Adrenal gland (tissue), 12 donors: ENCODE measurements around the gene RBL1. TPM values are rescaled to one million over a fixed set of nuclear protein-coding genes. Genes with fewer than 3 reads are reported as not detected.
A peak's percentile ranks its signal among the peaks of the same experiment; 100 is the strongest.

ENCODE experiments used
- DNase-seq, 7 donors: peaks; one replicate each; pipeline ENCODE4 v3.0.0-alpha.2; 2019 to 2020
- H3K27ac ChIP-seq, 5 donors: fragments of 200-600 bp; sonication (generic) in 4 of 5; 1 replicate in 3 of 5; 2 replicates in 2 of 5; pipeline versions ENCODE4 v1.5.1 to v1.8.0; 2016 to 2020; ENCODE audit warnings: mild to moderate bottlenecking in 1 of 5
- H3K27me3 ChIP-seq: fragments of 200-600 bp; 2 replicates; pipeline ENCODE4 v1.8.0; 2021
- H3K36me3 ChIP-seq, 2 donors: fragments of 200-600 bp; replicated peaks in 1 of 2; 1 replicate in 1 of 2; 2 replicates in 1 of 2; pipeline versions ENCODE4 v1.5.1 to v1.8.0; 2018 to 2022
- H3K4me1 ChIP-seq, 2 donors: fragments of 200-600 bp; replicated peaks in 1 of 2; 1 replicate in 1 of 2; 2 replicates in 1 of 2; pipeline versions ENCODE4 v1.5.1 to v1.8.0; 2018 to 2021
- H3K4me3 ChIP-seq, 4 donors: fragments of 200-600 bp; sonication (generic) in 3 of 4; one replicate each; pipeline ENCODE4 v1.5.1; 2016 to 2018
- H3K9me3 ChIP-seq, 3 donors: fragments of 200-600 bp; sonication (generic) in 1 of 3; replicated peaks in 1 of 3; 1 replicate in 2 of 3; 2 replicates in 1 of 3; pipeline versions ENCODE4 v1.5.1 to v1.8.0; 2016 to 2021
- POLR2A ChIP-seq, 2 donors: fragments of 450-650 bp; IDR thresholded peaks; one replicate each; pipeline ENCODE4 v1.6.1; 2017; ENCODE audit warnings: antibody characterized with exemption in 2 of 2, mild to moderate bottlenecking in 2 of 2, moderate library complexity in 1 of 2
- WGBS, 4 donors: extraction: QIAGEN DNeasy Blood & Tissue Kit in 2 of 4; methylation state at CpG; one replicate each; pipeline versions ENCODE4 v1.1.5 to v1.1.7; 2013 to 2017; 5-methylcytosine and 5-hydroxymethylcytosine counted together
- intact Hi-C, 2 donors: fragments of 100-400 bp; cut with DNase I; formaldehyde crosslinking; loops; one replicate each; pipeline versions ENCODE4 v1.14.1 to v1.15.0; 2022 to 2023
- polyA plus RNA-seq, 3 donors: library from polyadenylated mRNA; stranded (reverse); fragments of 200-250 nt in 2 of 3; fragments of 350-450 nt in 1 of 3; fragmentation: Illumina TruSeq in 1 of 3; extraction: RNeasy Lipid Tissue Mini Kit (QIAGEN cat#74804) in 1 of 3; gene quantifications; one replicate each; pipeline ENCODE4 v1.2.3, GENCODE V29; 2013 to 2014
- small RNA-seq, 2 donors: library from RNA; depleted of rRNA; stranded (forward); fragments of <200 nt; gene quantifications; one replicate each; pipeline ENCODE3, GENCODE V24; 2016
- total RNA-seq, 9 donors: library from RNA; depleted of rRNA in 4 of 9; stranded (reverse); fragments of >200 nt in 4 of 9; fragments of 120-200 nt in 1 of 9; fragmentation: NEBNext Ultra II Directional in 1 of 9; extraction: Animal tissue kit (Norgen Biotek cat#: 25700) in 1 of 9; gene quantifications; one replicate each; pipeline versions ENCODE4 v1.1.0 to v1.2.4, GENCODE V29; 2013 to 2023
- TF ChIP-seq, protein P1 (sequence below), 6 experiments: fragments of 450-650 bp in 4 of 6; fragments of 200-600 bp in 2 of 6; sonication (generic) in 1 of 6; IDR thresholded peaks; 1 replicate in 5 of 6; 2 replicates in 1 of 6; pipeline versions ENCODE4 v1.5.1 to v1.8.0; 2016 to 2021; ENCODE audit warnings: antibody characterized with exemption in 6 of 6, mild to moderate bottlenecking in 2 of 6, moderate library complexity in 1 of 6
- donor health status: healthy with polysubstance abuse.
- donor health status: Bipolar disorder and iron deficiency.
- donor health status: DM: yes; HTN: yes; CAD: no.
- donor health status: DM: no; HTN: no; CAD: no.
- donor health status: DM: no; HTN: no; CAD: no.
- donor health status: DM: yes; HTN: yes; CAD: no.

RBL1 gene
- total and polyA plus RNA-seq, 12 donors = 0.91 to 12.6 (median 5.1) TPM

DNA sequence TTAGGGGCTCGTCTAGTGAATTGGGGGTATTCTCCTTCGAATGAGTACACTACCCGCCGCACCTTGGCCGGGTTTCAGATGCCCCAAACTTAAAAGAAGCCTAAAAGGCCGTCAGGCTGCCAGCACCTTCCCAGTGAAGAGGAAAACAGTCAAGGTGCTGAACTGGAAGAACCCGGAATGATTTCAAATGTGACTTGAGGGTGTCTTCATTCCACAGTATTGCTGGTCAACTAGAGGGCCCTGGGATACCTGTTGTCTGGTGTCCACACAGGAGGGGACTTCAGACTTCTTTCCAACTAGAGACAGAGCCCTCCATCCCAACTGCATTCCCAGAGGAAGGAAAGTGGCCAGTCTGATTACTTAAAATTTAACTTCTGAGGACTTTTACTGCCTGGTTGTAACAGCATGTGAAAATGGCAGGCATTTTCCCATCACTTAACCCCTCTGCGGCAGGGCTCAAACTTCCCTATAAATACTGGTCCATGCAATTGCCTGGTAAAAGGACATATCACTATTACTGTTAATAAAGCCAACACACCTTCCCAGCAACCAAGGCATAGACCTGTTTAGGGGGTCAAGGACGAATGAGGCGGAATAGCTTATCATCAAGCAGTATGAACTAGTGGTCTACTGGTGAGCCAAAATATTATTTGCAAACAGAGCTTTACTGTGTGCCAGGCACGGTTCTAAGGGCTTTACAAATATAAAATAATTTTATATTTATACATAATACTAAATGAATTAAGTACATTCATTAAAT is 143.6 kb downstream of the RBL1 start:
- Histone ChIP-seq H3K9me3 (no peaks in the 10 kb centered on the region), H3K4me1 (peaks cover 20 to 45% of the 10 kb centered on the region in 2 donors), H3K4me3 (peak overlapping the region in 2 of 4 donors; percentile 21 to 89), H3K27me3 (no peaks in the 10 kb centered on the region), H3K36me3 (no peaks in the 10 kb centered on the region), H3K27ac (peak overlapping the region in 4 of 5 donors; percentile 65 to 89 (median 80))
- no peak for DNase-seq
- WGBS, 4 donors = 21 to 36% (median 24%) methylated on average over 7 to 11 of the region's 11 CpGs
- intact Hi-C loops = loop anchor here in 1 of 2 donors (5.0 kb wide), 1 partner anchor 225 kb away; the partner anchor contains the start of genes MROH8 and RPN2
- TF ChIP-seq, protein P1, sequence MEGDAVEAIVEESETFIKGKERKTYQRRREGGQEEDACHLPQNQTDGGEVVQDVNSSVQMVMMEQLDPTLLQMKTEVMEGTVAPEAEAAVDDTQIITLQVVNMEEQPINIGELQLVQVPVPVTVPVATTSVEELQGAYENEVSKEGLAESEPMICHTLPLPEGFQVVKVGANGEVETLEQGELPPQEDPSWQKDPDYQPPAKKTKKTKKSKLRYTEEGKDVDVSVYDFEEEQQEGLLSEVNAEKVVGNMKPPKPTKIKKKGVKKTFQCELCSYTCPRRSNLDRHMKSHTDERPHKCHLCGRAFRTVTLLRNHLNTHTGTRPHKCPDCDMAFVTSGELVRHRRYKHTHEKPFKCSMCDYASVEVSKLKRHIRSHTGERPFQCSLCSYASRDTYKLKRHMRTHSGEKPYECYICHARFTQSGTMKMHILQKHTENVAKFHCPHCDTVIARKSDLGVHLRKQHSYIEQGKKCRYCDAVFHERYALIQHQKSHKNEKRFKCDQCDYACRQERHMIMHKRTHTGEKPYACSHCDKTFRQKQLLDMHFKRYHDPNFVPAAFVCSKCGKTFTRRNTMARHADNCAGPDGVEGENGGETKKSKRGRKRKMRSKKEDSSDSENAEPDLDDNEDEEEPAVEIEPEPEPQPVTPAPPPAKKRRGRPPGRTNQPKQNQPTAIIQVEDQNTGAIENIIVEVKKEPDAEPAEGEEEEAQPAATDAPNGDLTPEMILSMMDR (IDR thresholded peaks at IDR 0.05) = no peak
- TF ChIP-seq POLR2A (IDR thresholded peaks at IDR 0.05) = no peak

DNA sequence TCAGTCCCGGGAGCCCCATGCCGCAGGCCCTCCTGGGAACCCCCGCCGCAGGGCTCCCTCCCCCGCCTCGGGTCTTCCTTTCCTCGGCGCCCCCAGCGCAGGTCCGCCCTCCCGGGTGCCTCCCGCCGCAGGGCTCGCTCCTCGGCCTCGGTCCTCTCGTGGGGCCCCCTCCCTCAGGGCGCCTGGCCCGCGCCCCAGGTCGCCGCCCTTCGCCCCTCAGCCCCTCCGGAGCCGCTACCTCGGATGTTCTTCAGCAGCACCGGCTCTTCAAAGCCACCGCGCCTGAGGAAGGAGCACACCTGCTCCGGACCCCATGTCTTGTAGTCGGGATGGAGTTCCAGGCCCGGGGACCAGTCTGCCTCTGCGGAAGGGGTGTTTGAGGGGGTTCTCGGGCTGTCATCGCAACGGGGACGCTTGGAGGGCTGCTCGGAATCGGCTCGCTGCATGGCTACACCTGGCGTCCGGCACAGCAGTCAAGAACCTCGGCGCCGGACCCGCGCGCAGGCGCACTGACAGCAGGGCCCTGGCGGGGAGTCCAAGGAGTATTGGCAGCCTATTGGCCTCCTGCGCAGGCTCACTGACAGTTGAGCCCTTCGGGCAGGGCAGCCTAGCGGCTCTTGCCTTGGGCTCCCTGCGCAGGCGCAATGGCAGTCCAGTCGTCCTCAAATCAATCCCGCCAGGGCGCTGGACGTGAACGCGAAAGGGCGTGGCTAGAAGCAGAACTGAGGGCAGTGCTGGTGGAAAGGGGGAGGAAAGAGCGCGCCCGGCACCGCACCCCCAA is 144.4 kb downstream of the RBL1 start, which contains the start of gene SAMHD1:
SAMHD1 (minus strand) TSS at position 511 of the 781 bp plus-strand sequence; CDS start at position 446, 65 bp downstream.
- peak within 1 kb of the TSS; percentile 58 to 89 (median 82) for H3K27ac ChIP-seq
- intact Hi-C loops = loop anchor here in 1 of 2 donors (5.0 kb wide), 1 partner anchor 226 kb away; the partner anchor contains the start of genes MROH8 and RPN2
- H3K4me1 ChIP-seq = peaks cover 16 to 47% of the 10 kb centered on the region in 2 donors
- peak within 1 kb of the TSS; percentile 54 to 100 (median 90) for H3K4me3 ChIP-seq
- H3K36me3 ChIP-seq = peaks cover 0 to 4% of the 10 kb centered on the region in 2 donors
- 0 to 4% (median 0%) methylated on average over 11 to 66 of the region's 66 CpGs for WGBS, 4 donors
- peak; percentile 97 to 99 (median 98) for DNase-seq
- TF ChIP-seq, protein P1 (IDR thresholded peaks at IDR 0.05) = peak in 3 of 6 experiments; percentile 19 to 40 (median 38)
- peak; percentile 66 to 87 for TF ChIP-seq POLR2A (IDR thresholded peaks at IDR 0.05)
- H3K27me3 ChIP-seq = no peaks in the 10 kb centered on the region
- H3K9me3 ChIP-seq = no peaks in the 10 kb centered on the region

DNA sequence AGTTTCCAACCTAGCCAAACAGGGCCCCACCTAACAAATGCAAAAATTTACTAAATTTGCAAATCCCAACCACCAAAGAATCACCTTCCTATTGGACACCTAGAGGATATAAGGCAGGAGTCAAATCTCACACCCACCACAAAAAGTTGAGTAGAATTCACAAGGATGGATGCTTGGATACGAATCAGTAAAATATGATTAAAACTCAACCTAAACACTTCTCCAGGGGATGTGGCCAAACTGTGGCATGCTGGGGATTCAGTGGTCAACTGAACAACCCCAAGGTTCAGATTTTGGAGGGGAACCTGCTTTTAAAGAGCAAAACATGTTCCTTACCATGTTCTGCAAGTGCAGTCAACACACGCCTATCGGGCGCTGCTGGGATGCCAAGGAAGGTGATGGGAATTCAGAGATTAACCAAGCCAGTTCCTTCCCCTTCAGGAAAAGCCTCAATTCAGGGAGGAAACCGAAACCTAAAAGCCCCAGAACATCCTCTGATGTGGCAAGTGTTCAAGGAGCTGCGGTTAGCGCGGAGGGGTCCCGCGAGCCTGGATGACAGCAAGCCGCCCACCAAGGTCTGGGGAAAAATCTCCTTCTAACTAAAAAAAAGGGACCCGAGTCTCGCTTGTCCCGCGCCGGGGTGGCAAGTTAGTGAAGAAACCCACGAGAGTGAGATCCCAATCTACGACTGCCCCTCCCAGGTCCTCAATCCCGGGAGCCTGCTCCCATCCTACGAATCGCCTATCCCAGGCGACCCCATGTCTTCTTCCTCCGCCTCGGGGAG is 145.2 kb downstream of the RBL1 start:
- WGBS, 4 donors = 2 to 3% (median 2%) methylated on average over 14 to 24 of the region's 24 CpGs
- peak overlapping the region; percentile 58 to 89 (median 82) for H3K27ac ChIP-seq
- H3K36me3 ChIP-seq = peaks cover 0 to 11% of the 10 kb centered on the region in 2 donors
- peak in 3 of 7 donors; percentile 30 to 45 (median 34) for DNase-seq
- no peaks in the 10 kb centered on the region for H3K27me3 ChIP-seq
- intact Hi-C loops = loop anchor here in 1 of 2 donors (5.0 kb wide), 1 partner anchor 227 kb away; the partner anchor contains the start of genes MROH8 and RPN2
- peaks cover 16 to 53% of the 10 kb centered on the region in 2 donors for H3K4me1 ChIP-seq
- peak overlapping the region; percentile 54 to 100 (median 90) for H3K4me3 ChIP-seq
- TF ChIP-seq, protein P1 (IDR thresholded peaks at IDR 0.05) = peak in 2 of 6 experiments; percentile 20 to 29
- no peak for TF ChIP-seq POLR2A (IDR thresholded peaks at IDR 0.05)
- no peaks in the 10 kb centered on the region for H3K9me3 ChIP-seq

Small RNA genes within 50 kb of the gene (small RNA-seq; reads per million reads assigned to genes)
- gene RPS3AP3 = 0 reads per million in 2 donors

Other genes with a start within 250 kb of the RBL1 start
- under 1 TPM in 2 of 9 donors, not detected in 7; 0.29 to 0.33 TPM for gene TLDC2, start 219.9 kb downstream of the RBL1 start, total RNA-seq
- gene TLDC2, start 219.9 kb downstream of the RBL1 start, polyA plus RNA-seq = under 1 TPM in 2 of 3 donors, not detected in 1; 0.10 to 0.22 TPM
- gene SAMHD1, start 144.3 kb downstream of the RBL1 start, total RNA-seq = 100 to 1,000 TPM in 6 of 9 donors, 10 to 100 TPM in 3; 27.1 to 232 (median 132) TPM
- 10 to 100 TPM; 53.7 to 70.5 (median 64.9) TPM for gene SAMHD1, start 144.3 kb downstream of the RBL1 start, polyA plus RNA-seq
- gene RPN2, start 83.3 kb upstream of the RBL1 start, total RNA-seq = 100 to 1,000 TPM; 165 to 340 (median 235) TPM
- gene RPN2, start 83.3 kb upstream of the RBL1 start, polyA plus RNA-seq = 100 to 1,000 TPM in 1 of 3 donors, 10 to 100 TPM in 2; 35.7 to 403 (median 73.2) TPM
- 1 to 10 TPM; 1.3 to 6.5 (median 3.5) TPM for gene MROH8, start 83.6 kb upstream of the RBL1 start, total RNA-seq
- gene MROH8, start 83.6 kb upstream of the RBL1 start, polyA plus RNA-seq = 10 to 100 TPM in 1 of 3 donors, 1 to 10 TPM in 2; 4.4 to 13.8 (median 6.6) TPM
- gene GHRH, start 165.8 kb upstream of the RBL1 start, total RNA-seq = not detected
- 10 to 100 TPM in 1 of 3 donors, under 1 TPM in 1, not detected in 1; 0.91 to 26.1 TPM for gene GHRH, start 165.8 kb upstream of the RBL1 start, polyA plus RNA-seq
- 100 to 1,000 TPM in 1 of 9 donors, 10 to 100 TPM in 8; 13.9 to 364 (median 49.6) TPM for gene MANBAL, start 193.7 kb upstream of the RBL1 start, total RNA-seq
- 100 to 1,000 TPM in 1 of 3 donors, 10 to 100 TPM in 2; 53.7 to 101 (median 67.3) TPM for gene MANBAL, start 193.7 kb upstream of the RBL1 start, polyA plus RNA-seq